ENCODE data around the gene MRPS10.
"Not testable (repeated sequence)": the region's sequence is repeated elsewhere in the genome, so short reads cannot be mapped to it uniquely, and the experiment has no call there.

GRCh38 chr6:42202131-42202915 is 15.3 kb downstream of the MRPS10 start:
- not testable (repeated sequence) for TF ChIP-seq POLR2A (IDR thresholded peaks at IDR 0.05; ENCODE audit: borderline replicate concordance, extremely low read depth, insufficient read depth, insufficient read length); CTCF (IDR thresholded peaks at IDR 0.05 in 2 of 3, conservative IDR thresholded peaks at IDR 0.05 in 1 of 3; ENCODE audit: borderline replicate concordance in 1 of 3, insufficient read depth in 1 of 3, low read depth in 2 of 3, low read length in 2 of 3); EGR1 (IDR thresholded peaks at IDR 0.05; ENCODE audit: low read depth); ZNF274 (IDR thresholded peaks at IDR 0.05; ENCODE audit: low read depth, low read length); EZH2 (IDR thresholded peaks at IDR 0.05); FOSL1 (IDR thresholded peaks at IDR 0.05; ENCODE audit: low read depth); ZFX (IDR thresholded peaks at IDR 0.05); CEBPB (IDR thresholded peaks at IDR 0.05; ENCODE audit: low read depth); YY1 (IDR thresholded peaks at IDR 0.05; ENCODE audit: extremely low read depth, insufficient replicate concordance, low read depth, low read length); POLR2AphosphoS5 (IDR thresholded peaks at IDR 0.05; ENCODE audit: low read depth, low read length); CBX3 (IDR thresholded peaks at IDR 0.05; ENCODE audit: low read depth)
